ENCODE data around the gene ANKS4B. TPM values are rescaled to one million over a fixed set of nuclear protein-coding genes. Genes with fewer than 3 reads are reported as not detected.
"Not testable (repeated sequence)": the region's sequence is repeated elsewhere in the genome, so short reads cannot be mapped to it uniquely, and the experiment has no call there.

The ANKS4B gene
- total RNA-seq, 1 experiment from 2014 or later: not detected

DNA sequence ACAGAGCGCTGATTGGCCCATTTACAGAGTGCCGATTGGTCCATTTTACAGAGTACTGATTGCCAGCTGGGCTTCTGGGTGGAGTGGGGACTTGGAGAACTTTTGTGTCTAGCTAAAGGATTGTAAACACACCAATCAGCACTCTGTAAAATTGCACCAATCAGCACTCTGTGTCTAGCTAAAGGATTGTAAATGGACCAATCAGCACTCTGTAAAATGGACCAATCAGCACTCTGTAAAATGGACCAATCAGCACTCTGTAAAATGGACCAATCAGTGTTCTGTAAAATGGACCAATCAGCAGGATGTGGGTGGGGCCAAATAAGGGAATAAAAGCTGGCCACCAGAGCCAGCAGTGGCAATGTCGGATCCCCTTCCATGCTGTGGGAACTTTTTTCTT lies 56.3 kb downstream of the ANKS4B start:
- DNase-seq (ENCODE audit: low spot score): not testable (repeated sequence)

DNA sequence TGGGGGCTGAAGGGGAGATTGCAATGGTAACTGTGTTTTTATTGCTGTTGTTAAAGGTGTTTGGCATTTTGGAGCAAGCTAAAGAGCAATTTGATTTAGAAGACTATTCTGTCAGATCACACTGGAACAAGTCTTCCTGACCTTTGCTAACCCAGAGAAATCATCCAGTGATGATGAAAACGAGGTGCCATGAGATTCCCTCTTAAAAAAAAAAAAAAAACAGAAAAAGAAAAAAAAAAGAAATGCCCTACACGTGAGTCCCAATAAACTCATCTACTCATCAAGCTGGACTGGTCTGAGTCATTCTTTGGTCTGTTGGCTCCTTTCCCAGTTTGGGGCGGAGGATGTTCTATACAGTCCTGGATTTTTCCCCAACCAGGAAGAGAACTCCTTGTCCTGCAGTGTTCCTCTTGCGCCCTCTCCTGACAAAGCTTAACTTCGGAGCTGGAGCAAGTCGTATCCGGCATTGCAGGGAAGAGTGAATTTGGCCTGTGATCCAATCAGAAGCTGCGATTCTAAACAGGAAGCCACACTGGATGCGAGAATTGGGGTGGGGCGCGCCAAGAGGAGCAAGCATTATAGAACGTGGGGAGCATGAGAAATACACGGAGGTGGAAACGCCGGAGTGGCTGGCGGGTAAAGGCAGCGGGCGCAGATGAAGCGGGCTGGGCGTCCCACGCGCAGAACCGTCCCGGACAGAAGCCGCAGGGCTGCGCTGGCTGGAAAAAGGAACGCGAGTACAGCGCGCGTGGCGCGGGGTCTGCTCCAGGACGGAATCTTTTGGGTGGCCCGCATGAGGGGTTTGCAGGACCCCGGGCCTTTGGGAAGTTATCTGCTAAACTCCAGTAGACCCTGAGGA lies 67.0 kb downstream of the ANKS4B start:
- peak; percentile 100 for DNase-seq (ENCODE audit: low spot score)

GRCh38 chr16:21301168-21301894 lies 67.8 kb downstream of the ANKS4B start:
- peak; percentile 86 for DNase-seq (ENCODE audit: low spot score)

- DNase-seq (ENCODE audit: low spot score): no peak
Observed at GRCh38 chr16:21301895-21302291, 68.4 kb downstream of the ANKS4B start.

DNA sequence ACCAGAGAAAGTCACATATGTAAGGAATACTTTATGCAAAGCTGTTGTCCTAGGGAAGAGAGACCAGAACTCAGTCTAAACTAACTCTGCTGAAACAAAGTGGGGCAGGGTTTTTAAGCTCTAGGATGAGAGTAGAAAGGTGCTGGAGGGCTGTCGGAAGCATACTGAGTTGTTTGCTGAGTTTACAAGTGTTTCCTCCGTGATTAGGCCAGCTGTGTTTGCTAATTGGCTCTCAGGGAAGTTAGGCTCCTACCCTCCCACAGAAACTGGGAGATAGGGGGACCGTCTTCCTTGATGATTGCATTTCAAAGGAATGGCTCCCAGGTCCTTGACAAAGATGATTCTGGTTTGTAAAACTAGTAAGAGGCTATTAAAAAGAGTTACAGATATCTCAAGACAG lies 69.0 kb downstream of the ANKS4B start:
- DNase-seq (ENCODE audit: low spot score): no peak

DNA sequence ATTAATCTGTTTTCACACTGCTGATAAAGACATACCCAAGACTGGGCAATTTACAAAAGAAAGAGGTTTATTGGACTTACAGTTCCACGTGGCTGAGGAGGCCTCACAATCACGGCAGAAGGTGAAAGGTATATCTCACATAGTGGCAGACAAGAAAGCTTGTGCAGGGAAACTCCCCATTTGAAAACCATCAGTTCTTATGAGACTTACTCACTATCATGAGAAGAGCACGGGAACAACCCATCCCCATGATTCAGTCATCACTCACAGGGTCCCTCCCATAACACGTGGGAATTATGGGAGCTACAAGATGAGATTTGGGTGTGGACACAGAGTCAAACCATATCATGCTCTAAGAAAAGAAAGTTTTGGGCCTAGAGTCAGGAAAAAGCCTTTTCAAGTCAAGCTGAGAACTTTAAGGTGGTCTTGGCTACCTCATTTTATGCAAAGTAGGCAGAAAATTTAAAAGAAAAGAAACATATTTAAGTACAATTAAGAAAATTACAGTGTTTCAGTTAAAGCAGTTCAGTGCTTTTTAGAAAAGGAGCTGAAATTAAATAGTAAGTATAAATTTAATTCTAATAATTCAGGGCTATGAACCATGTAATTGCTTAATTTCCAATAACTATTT lies 69.5 kb downstream of the ANKS4B start:
- peak; percentile 8 for DNase-seq (ENCODE audit: low spot score)

Other genes starting within 250 kb of the ANKS4B start
- gene DNAH3, start 82.9 kb upstream of the ANKS4B start, total RNA-seq (2014; rRNA removed; shearing (Covaris generic)): 0.12 and 0.17 TPM in 2 replicates
- 14.8 and 18.0 TPM in 2 replicates for gene LDAF1, start 75.0 kb upstream of the ANKS4B start, total RNA-seq (2014; rRNA removed; shearing (Covaris generic))
- gene ZP2, start 22.1 kb upstream of the ANKS4B start, total RNA-seq (2014; rRNA removed; shearing (Covaris generic)): not detected in 2 replicates
- 0.29 and 3.1 TPM in 2 replicates for gene CRYM, start 44.6 kb downstream of the ANKS4B start, total RNA-seq (2014; rRNA removed; shearing (Covaris generic))